GM12878 (cell line): ENCODE results near the gene ANO6.

Experiments used
- BHLHE40 ChIP-seq, 2 experiments: fragments of 450-650 bp in 1 of 2; IDR thresholded peaks; 2 replicates each; pipeline ENCODE4 v1.6.1; 2011 to 2017; ENCODE audit warnings: low read depth in 2 of 2, borderline replicate concordance in 1 of 2, improper control_type of control experiment in 1 of 2, low read length in 1 of 2, mild to moderate bottlenecking in 1 of 2
- TF ChIP-seq, protein P1 (sequence below), 3 experiments: IDR thresholded peaks in 2 of 3; conservative IDR thresholded peaks in 1 of 3; 2 replicates each; pipeline ENCODE4 v1.5.1; 2011; ENCODE audit warnings: low read depth in 3 of 3, low read length in 3 of 3, mild to moderate bottlenecking in 3 of 3, control low read depth in 2 of 3, moderate library complexity in 2 of 3, inconsistent platforms in 1 of 3, mixed read lengths in 1 of 3; ENCODE audit not compliant: control insufficient read depth in 2 of 3, insufficient read depth in 1 of 3; ENCODE audit errors: extremely low read depth in 1 of 3

- no peak for TF ChIP-seq BHLHE40 (IDR thresholded peaks at IDR 0.05; ENCODE audit: borderline replicate concordance in 1 of 2, low read depth in 2 of 2, low read length in 1 of 2)
- TF ChIP-seq, protein P1, sequence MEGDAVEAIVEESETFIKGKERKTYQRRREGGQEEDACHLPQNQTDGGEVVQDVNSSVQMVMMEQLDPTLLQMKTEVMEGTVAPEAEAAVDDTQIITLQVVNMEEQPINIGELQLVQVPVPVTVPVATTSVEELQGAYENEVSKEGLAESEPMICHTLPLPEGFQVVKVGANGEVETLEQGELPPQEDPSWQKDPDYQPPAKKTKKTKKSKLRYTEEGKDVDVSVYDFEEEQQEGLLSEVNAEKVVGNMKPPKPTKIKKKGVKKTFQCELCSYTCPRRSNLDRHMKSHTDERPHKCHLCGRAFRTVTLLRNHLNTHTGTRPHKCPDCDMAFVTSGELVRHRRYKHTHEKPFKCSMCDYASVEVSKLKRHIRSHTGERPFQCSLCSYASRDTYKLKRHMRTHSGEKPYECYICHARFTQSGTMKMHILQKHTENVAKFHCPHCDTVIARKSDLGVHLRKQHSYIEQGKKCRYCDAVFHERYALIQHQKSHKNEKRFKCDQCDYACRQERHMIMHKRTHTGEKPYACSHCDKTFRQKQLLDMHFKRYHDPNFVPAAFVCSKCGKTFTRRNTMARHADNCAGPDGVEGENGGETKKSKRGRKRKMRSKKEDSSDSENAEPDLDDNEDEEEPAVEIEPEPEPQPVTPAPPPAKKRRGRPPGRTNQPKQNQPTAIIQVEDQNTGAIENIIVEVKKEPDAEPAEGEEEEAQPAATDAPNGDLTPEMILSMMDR (IDR thresholded peaks at IDR 0.05 in 2 of 3, conservative IDR thresholded peaks at IDR 0.05 in 1 of 3; ENCODE audit: control insufficient read depth in 2 of 3, extremely low read depth in 1 of 3, insufficient read depth in 1 of 3, low read depth in 3 of 3, low read length in 3 of 3): no peak
Observed at GRCh38 chr12:45298721-45299692, 83.1 kb downstream of the ANO6 start.
